Muscle of leg (tissue), 11 donors: ENCODE results near the gene SLC1A3. TPM values are rescaled to one million over a fixed set of nuclear protein-coding genes. Genes with fewer than 3 reads are reported as not detected.
A peak's percentile ranks its signal among the peaks of the same experiment; 100 is the strongest.

Experiments
- DNase-seq: peaks from one replicate; pipeline ENCODE4 v3.0.0; 2013
- H3K27ac ChIP-seq: one replicate; pipeline ENCODE4 v1.5.1; 2013; ENCODE audit warnings: mild to moderate bottlenecking, low read length, control low read depth
- H3K27me3 ChIP-seq: one replicate; pipeline ENCODE4 v1.6.1; 2013; ENCODE audit warnings: low read length; ENCODE audit not compliant: control insufficient read depth, insufficient read depth
- H3K36me3 ChIP-seq: one replicate; pipeline ENCODE4 v1.6.1; 2013; ENCODE audit warnings: low read length; ENCODE audit not compliant: control insufficient read depth, insufficient read depth
- H3K4me1 ChIP-seq: one replicate; pipeline ENCODE4 v1.6.1; 2013; ENCODE audit warnings: low read length; ENCODE audit not compliant: control insufficient read depth, insufficient read depth
- H3K4me3 ChIP-seq: one replicate; pipeline ENCODE4 v1.5.1; 2013; ENCODE audit warnings: low read length, control low read depth
- H3K9me3 ChIP-seq: replicated peaks from 2 replicates; pipeline ENCODE4 v1.6.1; 2013; ENCODE audit warnings: low read depth, low read length; ENCODE audit not compliant: control insufficient read depth
- WGBS: methylation state at CpG from one replicate; pipeline ENCODE4 v1.1.5; 2013; ENCODE audit warnings: missing lambda C conversion rate; ENCODE audit not compliant: insufficient coverage; 5-methylcytosine and 5-hydroxymethylcytosine counted together
- polyA plus RNA-seq, 8 donors: library from polyadenylated mRNA; unstranded; fragments of 120-200 nt; gene quantifications; one replicate each; pipeline versions ENCODE4 v1.2.1 to v1.2.3, GENCODE V29; 2013; ENCODE audit warnings: inconsistent platforms in 1 of 8, low replicate concordance in 1 of 8; ENCODE audit not compliant: insufficient read length in 8 of 8, insufficient read depth in 1 of 8
- total RNA-seq: library from RNA; stranded (reverse); fragments of 120-200 nt; gene quantifications from one replicate; pipeline ENCODE4 v1.2.4, GENCODE V29; 2013

Gene SLC1A3
- total and polyA plus RNA-seq, 9 donors = 12.5 to 25.6 (median 18.1) TPM

DNA sequence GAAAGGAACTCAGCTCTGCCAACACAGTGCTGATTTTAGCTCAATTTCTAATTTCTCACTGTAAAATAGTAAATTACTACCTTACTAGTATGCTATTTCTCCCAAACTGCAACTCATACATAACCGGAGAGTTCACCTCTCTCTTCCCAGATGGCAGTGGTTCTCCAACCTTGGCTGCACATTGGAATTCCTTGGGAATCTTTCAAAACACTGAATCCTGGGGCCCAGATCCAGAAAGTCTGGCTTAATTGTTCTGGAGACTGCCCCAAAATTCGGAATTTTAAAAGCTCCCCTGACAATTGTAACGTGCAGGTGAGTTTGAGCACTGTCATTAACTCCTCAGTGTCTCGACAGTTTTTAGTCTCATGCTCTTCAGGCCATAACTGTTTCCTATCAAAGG, 100.3 kb downstream of the SLC1A3 start:
- Histone ChIP-seq H3K4me3 (no peak overlapping the region), H3K27ac (no peak overlapping the region), H3K4me1 (peaks cover 13% of the 10 kb centered on the region), H3K36me3 (no peaks in the 10 kb centered on the region), H3K27me3 (no peaks in the 10 kb centered on the region), H3K9me3 (peaks cover 3% of the 10 kb centered on the region)
- DNase-seq = peak; percentile 54
- 12% methylated on average over 3 of the region's 4 CpGs for WGBS

DNA sequence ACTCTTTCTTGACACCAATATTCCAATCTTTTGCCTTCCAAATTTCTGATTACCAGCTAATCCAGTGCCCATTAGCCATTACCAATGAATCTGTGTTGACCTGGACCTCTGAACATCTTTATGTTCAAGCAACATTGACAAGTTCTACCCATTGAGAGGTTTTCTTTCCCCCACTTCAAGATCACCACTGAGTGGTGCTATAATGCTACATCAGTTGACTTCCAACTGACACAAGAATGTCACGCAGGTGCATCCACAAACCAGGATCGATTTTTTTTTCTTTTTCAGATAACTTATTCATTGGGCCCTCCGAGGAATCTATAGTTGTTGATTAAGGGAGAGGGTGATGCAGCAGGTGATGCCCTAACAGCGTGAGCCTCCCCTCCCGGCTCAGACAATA, 102.6 kb downstream of the SLC1A3 start:
- Histone ChIP-seq H3K27ac (no peak overlapping the region), H3K9me3 (peaks cover 3% of the 10 kb centered on the region), H3K36me3 (no peaks in the 10 kb centered on the region), H3K4me3 (no peak overlapping the region), H3K4me1 (peaks cover 8% of the 10 kb centered on the region), H3K27me3 (no peaks in the 10 kb centered on the region)
- WGBS = no CpG with 5 or more reads among the region's 5 CpGs
- no peak for DNase-seq

DNA sequence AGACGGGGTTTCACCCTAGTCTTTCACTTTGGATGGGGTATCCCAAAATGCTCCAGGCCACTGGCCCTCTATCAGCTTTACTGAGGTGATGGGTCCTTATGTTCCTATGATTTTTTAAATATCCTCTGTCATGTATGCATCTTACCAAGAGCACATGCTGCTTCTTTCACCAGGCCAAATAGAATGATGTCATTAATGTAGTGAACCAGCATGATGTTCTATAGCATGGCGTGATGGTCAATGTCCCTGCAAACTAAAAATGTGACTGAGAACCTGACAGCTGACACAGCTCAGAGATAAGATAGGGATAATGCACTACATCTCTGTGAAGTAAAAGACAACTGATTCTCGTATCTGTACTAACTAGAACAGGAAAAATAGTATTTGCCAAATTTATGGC, 103.6 kb downstream of the SLC1A3 start:
- WGBS = 83% methylated on average over 1 of the region's 3 CpGs
- no peak for DNase-seq
- no peak overlapping the region for H3K4me3 ChIP-seq
- H3K4me1 ChIP-seq = peaks cover 5% of the 10 kb centered on the region
- no peak overlapping the region for H3K27ac ChIP-seq
- H3K9me3 ChIP-seq = peaks cover 3% of the 10 kb centered on the region
- H3K27me3 ChIP-seq = no peaks in the 10 kb centered on the region
- H3K36me3 ChIP-seq = no peaks in the 10 kb centered on the region

DNA sequence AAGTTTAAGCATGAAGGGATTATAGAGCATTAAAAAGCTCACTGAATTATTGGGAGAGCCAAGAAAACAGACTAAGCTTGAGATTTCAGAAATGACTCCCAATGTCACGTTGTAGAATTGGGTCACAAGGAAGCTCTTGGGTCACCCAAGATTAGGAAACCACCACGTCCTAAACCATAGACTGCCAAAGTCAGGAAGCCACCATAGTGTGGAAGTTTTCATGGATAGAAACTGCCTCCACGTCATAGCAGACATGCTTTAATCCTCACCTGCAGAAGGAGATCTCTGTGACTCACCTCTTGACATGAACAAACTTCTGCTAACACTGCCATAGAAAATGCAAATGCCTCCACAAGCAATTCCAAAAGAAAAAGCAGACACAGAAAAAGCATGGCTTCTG, 106.3 kb downstream of the SLC1A3 start:
- H3K9me3 ChIP-seq = no peaks in the 10 kb centered on the region
- no peaks in the 10 kb centered on the region for H3K4me1 ChIP-seq
- DNase-seq = no peak
- no peaks in the 10 kb centered on the region for H3K27me3 ChIP-seq
- H3K4me3 ChIP-seq = no peak overlapping the region
- no peaks in the 10 kb centered on the region for H3K36me3 ChIP-seq
- H3K27ac ChIP-seq = no peak overlapping the region
- WGBS = 86% methylated on average over 2 of the region's 3 CpGs

DNA sequence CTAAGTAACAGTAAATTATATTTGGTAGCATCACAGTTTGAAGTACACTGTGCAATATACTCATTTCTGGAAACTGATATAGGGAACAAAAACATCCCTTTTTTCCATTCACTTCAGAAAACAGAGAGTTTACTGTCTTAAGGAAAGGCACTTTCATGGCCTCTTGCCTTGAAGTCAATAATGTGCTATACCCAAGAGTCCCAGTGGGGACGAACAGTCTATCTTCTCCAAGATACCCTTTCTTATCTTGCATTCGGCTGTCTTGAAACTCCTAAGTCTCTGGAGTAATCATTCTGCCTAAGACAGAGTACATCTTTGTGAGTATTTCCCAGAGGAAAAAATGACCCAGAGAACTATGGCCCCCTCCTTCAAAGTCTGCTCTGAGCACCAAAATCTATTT, 107.1 kb downstream of the SLC1A3 start:
- H3K27me3 ChIP-seq = no peaks in the 10 kb centered on the region
- no peak overlapping the region for H3K27ac ChIP-seq
- H3K9me3 ChIP-seq = no peaks in the 10 kb centered on the region
- no peak for DNase-seq
- 0% methylated on average over 1 of the region's 2 CpGs for WGBS
- H3K4me3 ChIP-seq = no peak overlapping the region
- no peaks in the 10 kb centered on the region for H3K36me3 ChIP-seq
- H3K4me1 ChIP-seq = no peaks in the 10 kb centered on the region

DNA sequence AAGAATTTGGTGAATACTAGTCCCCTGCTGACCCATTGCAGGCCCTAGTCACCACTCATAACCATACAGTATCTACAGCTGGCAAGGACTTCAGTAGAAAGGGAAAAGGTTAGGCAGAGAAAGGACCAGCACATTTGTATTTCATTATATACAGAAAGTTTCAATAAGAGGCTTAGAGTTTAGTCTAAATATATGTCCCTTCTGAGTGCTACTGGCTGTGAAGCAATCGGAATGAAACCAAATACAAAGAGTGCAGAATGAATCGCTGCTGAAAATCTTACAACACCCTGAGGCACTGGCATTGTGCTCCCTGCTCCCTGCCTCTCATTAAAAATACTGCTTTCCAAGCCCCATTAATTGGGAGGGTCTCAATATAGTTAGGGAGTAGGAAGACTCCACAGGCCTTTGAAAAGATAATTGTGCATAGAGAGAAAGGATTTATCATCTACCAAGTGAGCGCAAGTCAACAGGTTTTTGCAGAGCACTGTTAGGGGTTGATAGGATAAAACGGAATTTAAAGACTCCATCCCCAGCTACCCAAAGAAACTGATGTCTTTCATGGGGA, 110.8 kb downstream of the SLC1A3 start:
- Histone ChIP-seq H3K27me3 (no peaks in the 10 kb centered on the region), H3K36me3 (no peaks in the 10 kb centered on the region), H3K9me3 (no peaks in the 10 kb centered on the region), H3K27ac (no peak overlapping the region), H3K4me3 (no peak overlapping the region), H3K4me1 (no peaks in the 10 kb centered on the region)
- no peak for DNase-seq
- WGBS = no CpG with 5 or more reads among the region's 4 CpGs

DNA sequence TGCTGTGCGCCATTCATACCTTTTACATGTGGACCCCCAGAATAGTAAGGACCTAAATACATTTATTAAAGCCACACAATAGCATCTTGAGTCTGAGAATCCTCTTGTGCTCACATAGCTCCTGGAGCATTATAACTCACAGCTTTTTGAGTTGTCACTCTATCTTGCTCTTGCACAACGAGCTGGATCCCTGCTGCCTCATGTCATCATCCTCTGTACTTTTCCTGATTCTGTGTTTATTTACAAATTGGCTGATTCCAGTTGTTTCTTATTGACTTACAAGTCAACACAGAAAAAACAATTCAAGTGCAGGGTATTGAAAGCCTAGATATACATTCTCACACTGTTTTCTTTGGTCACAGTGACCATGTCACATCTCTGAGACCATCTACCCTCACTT, 112.9 kb downstream of the SLC1A3 start:
- no peaks in the 10 kb centered on the region for H3K36me3 ChIP-seq
- no peak for DNase-seq
- H3K27me3 ChIP-seq = no peaks in the 10 kb centered on the region
- no peaks in the 10 kb centered on the region for H3K9me3 ChIP-seq
- peaks cover 10% of the 10 kb centered on the region for H3K4me1 ChIP-seq
- no peak overlapping the region for H3K4me3 ChIP-seq
- no peak overlapping the region for H3K27ac ChIP-seq
- 100% methylated on average over 1 of the region's 2 CpGs for WGBS

DNA sequence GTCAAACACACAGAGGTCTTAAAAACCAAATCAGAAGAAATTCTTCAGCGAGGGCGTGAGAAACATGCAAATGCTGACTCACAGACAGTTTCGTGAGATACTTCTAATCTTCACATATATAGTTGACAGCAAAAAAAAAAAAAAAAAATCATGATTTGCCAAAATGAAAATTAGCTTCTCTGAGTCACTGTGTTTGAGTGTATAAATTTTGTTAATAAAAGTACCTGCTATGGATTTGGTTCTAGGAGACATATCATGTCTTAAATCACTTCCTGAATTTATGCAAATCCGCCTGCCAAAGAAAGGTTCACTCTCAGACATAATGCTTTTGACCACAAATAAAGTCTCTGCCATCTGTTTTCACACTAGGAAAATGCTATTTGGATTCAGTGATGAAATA, 114.3 kb downstream of the SLC1A3 start:
- Histone ChIP-seq H3K9me3 (no peaks in the 10 kb centered on the region), H3K4me1 (peaks cover 10% of the 10 kb centered on the region), H3K36me3 (no peaks in the 10 kb centered on the region)

DNA sequence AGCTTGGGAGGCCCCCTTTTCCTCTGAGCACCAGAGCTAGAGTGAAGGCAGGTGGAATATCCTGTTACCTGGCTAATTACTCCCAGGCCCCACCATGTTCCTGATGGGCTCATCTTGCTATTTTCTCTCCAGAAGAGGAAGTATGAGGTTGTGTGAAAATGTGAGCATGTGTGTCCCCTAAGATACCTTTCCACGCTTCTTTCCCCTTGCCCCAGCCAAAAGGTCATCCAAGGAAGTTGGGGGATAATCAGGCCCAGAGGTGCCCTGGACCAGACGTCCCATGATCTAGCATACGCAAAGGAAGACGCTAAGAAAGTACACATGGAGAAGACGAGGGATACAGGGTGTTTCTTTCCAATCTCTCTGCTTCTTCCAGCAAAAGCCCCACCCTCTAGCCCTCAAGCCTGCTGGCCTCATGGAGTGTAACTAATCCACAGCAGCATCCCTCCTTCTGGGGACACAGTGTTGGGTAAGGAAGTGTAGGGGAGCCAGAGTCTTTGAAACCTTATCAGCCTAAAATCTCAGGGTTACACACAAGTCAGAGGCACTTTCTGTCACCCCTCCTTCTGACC, 115.3 kb downstream of the SLC1A3 start:
- Histone ChIP-seq H3K36me3 (no peaks in the 10 kb centered on the region), H3K4me3 (no peak overlapping the region), H3K27ac (no peak overlapping the region), H3K9me3 (no peaks in the 10 kb centered on the region), H3K4me1 (peaks cover 10% of the 10 kb centered on the region), H3K27me3 (no peaks in the 10 kb centered on the region)
- 61% methylated on average over 3 of the region's 5 CpGs for WGBS
- DNase-seq = no peak

More for the DNA sequence above, 114.3 kb downstream of the SLC1A3 start:
- Histone ChIP-seq H3K27ac (no peak overlapping the region), H3K27me3 (no peaks in the 10 kb centered on the region), H3K4me3 (no peak overlapping the region)
- DNase-seq = no peak
- no CpG with 5 or more reads among the region's 4 CpGs for WGBS

DNA sequence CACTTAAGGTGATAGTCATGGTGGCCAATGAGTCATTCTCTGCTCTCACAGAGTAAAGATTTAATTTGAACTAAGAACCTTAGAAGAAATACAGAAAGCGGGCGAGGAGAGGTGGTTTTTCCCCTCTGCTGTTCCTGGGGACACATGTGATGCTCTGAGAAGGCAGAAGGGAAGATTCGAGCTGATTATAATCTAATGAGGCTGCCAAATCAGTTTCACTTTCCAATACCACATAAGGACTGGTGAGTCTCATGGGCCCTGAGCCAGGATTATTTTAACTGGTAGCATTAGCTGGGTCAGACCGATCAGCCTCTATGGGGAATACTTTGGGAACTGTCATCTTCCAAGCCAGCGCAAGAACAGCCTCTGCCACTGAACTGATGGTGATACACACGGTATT, 116.5 kb downstream of the SLC1A3 start:
- Histone ChIP-seq H3K27ac (no peak overlapping the region), H3K4me3 (no peak overlapping the region), H3K27me3 (no peaks in the 10 kb centered on the region), H3K4me1 (peaks cover 10% of the 10 kb centered on the region), H3K9me3 (no peaks in the 10 kb centered on the region), H3K36me3 (no peaks in the 10 kb centered on the region)
- 80% methylated on average over 3 of the region's 6 CpGs for WGBS
- DNase-seq = no peak

DNA sequence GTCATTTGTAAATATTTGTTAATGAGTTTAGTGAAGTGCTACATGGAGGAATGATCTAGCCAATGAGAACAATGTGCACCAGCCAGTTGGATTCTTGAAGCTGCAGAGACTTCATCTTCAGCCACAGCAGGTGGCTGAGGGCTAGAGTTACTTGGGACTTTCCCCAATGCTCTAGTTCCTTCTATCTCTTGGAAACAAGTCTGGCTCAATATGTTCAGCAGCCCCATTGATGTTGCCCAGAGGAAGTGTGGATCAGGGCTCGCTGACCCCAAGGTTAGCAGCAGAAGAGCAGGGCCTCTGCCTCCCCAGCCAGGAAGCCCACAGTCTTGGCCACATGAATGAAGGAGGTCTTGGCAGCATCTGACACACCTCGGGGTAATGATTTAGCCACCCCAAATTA, 117.5 kb downstream of the SLC1A3 start:
- WGBS = 100% methylated on average over 1 of the region's 2 CpGs
- H3K4me3 ChIP-seq = no peak overlapping the region

More for the DNA sequence above, 117.5 kb downstream of the SLC1A3 start:
- Histone ChIP-seq H3K27me3 (no peaks in the 10 kb centered on the region), H3K9me3 (no peaks in the 10 kb centered on the region), H3K27ac (peak overlapping the region; percentile 65), H3K36me3 (no peaks in the 10 kb centered on the region), H3K4me1 (peaks cover 10% of the 10 kb centered on the region)
- DNase-seq = no peak
